SK-N-SH treated with all-trans-retinoic acid at 6 μM for 48 hours (cell line): ENCODE data around the gene EML6.

Experiments
- CSDC2 ChIP-seq: fragments of 250-450 bp; sonication (Bioruptor Pico); IDR thresholded peaks from 2 replicates; pipeline ENCODE4 v1.5.0; 2020; ENCODE audit warnings: mild to moderate bottlenecking, moderate library complexity
- RARB ChIP-seq: fragments of 250-450 bp; sonication (Bioruptor Pico); IDR thresholded peaks from 2 replicates; pipeline ENCODE4 v1.8.0; 2021; ENCODE audit warnings: mild to moderate bottlenecking, moderate library complexity
- TCF4 ChIP-seq: fragments of 250-450 bp; sonication (Bioruptor Pico); IDR thresholded peaks from 2 replicates; pipeline ENCODE4 v1.8.0; 2021; ENCODE audit warnings: mild to moderate bottlenecking, moderate library complexity, borderline replicate concordance
- ZNF70 ChIP-seq: fragments of 450-650 bp; formaldehyde crosslinking; IDR thresholded peaks from 2 replicates; pipeline ENCODE4 v1.5.0; 2020; ENCODE audit warnings: mild to moderate bottlenecking, moderate library complexity
- TF ChIP-seq, protein P1 (sequence below): fragments of 250-450 bp; sonication (Bioruptor Pico); IDR thresholded peaks from 2 replicates; pipeline ENCODE4 v1.8.0; 2021; ENCODE audit warnings: low read depth, mild to moderate bottlenecking, moderate library complexity, borderline replicate concordance
- TF ChIP-seq, protein P2 (sequence below): fragments of 250-450 bp; sonication (Bioruptor Pico); IDR thresholded peaks from 2 replicates; pipeline ENCODE4 v1.5.1; 2020; ENCODE audit warnings: low read depth, mild to moderate bottlenecking, moderate library complexity

DNA sequence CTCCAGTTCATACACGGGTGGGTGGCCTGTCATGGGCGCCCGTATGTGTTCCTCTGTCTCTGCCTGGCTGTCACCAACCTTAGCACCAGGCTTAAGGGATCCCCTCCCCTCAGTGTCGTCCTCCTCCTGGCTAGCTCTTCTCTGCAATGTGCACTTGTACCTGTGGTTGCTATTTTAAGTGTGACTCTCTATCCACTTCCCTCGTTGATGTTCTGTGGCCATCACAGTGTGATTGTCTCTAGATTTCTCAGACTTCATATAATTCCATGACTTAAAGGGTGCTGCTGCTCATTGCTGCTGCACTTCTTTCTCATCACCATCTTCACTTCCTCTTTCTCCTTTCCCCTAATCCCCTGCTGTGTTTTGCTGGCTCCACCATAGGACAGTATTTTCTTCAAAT is 143.4 kb downstream of the EML6 start:
- TF ChIP-seq CSDC2 (CRISPR knock-in tag) (no peak), RARB (no peak), ZNF70 (CRISPR knock-in tag) (no peak), TCF4 (no peak)
- TF ChIP-seq, protein P1, sequence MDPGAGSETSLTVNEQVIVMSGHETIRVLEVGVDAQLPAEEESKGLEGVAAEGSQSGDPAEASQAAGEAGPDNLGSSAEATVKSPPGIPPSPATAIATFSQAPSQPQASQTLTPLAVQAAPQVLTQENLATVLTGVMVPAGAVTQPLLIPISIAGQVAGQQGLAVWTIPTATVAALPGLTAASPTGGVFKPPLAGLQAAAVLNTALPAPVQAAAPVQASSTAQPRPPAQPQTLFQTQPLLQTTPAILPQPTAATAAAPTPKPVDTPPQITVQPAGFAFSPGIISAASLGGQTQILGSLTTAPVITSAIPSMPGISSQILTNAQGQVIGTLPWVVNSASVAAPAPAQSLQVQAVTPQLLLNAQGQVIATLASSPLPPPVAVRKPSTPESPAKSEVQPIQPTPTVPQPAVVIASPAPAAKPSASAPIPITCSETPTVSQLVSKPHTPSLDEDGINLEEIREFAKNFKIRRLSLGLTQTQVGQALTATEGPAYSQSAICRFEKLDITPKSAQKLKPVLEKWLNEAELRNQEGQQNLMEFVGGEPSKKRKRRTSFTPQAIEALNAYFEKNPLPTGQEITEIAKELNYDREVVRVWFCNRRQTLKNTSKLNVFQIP (CRISPR knock-in tag): no peak
- TF ChIP-seq, protein P2, sequence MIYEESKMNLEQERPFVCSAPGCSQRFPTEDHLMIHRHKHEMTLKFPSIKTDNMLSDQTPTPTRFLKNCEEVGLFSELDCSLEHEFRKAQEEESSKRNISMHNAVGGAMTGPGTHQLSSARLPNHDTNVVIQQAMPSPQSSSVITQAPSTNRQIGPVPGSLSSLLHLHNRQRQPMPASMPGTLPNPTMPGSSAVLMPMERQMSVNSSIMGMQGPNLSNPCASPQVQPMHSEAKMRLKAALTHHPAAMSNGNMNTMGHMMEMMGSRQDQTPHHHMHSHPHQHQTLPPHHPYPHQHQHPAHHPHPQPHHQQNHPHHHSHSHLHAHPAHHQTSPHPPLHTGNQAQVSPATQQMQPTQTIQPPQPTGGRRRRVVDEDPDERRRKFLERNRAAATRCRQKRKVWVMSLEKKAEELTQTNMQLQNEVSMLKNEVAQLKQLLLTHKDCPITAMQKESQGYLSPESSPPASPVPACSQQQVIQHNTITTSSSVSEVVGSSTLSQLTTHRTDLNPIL (CRISPR knock-in tag): no peak
